SK-N-MC (cell line): Measurements from ENCODE around the gene THYN1.

ENCODE experiments used
- DNase-seq: peaks from one replicate; pipeline ENCODE4 v3.0.0-alpha.2; 2011; ENCODE audit warnings: low read depth, low spot score
- H3K27ac ChIP-seq: fragments of 200-600 bp; sonication (generic); 2 replicates; pipeline ENCODE4 v1.5.1; 2016; ENCODE audit warnings: mixed run types
- H3K36me3 ChIP-seq: fragments of 200-600 bp; sonication (generic); 2 replicates; pipeline ENCODE4 v1.6.1; 2017; ENCODE audit warnings: antibody characterized with exemption, low read length, mixed read lengths; ENCODE audit not compliant: insufficient read depth
- H3K4me3 ChIP-seq: fragments of 200-600 bp; sonication (generic); 2 replicates; pipeline ENCODE4 v1.5.1; 2016
- H3K9ac ChIP-seq: fragments of 200-600 bp; sonication (generic); 2 replicates; pipeline ENCODE4 v1.8.0; 2017; ENCODE audit warnings: mixed run types, mixed read lengths; ENCODE audit not compliant: insufficient read length
- H3K9me3 ChIP-seq: fragments of 200-600 bp; sonication (generic); 2 replicates; pipeline ENCODE4 v1.6.1; 2017; ENCODE audit warnings: low read depth, mild to moderate bottlenecking, antibody characterized with exemption, low read length, moderate library complexity, mixed read lengths
- EZH2 ChIP-seq: fragments of 200-600 bp; sonication (generic); IDR thresholded peaks from one replicate; pipeline ENCODE4 v1.6.1; 2017; ENCODE audit warnings: antibody characterized with exemption
- FOXP2 ChIP-seq: optimal IDR thresholded peaks from 2 replicates; pipeline ENCODE3; 2011; ENCODE audit warnings: mild to moderate bottlenecking, moderate library complexity; ENCODE audit not compliant: insufficient read depth; ENCODE audit errors: extremely low read length, control extremely low read depth
- POLR2AphosphoS5 ChIP-seq: IDR thresholded peaks from 2 replicates; pipeline ENCODE4 v1.6.1; 2012; ENCODE audit warnings: mild to moderate bottlenecking, low read depth, low read length, borderline replicate concordance

The THYN1 gene

DNA sequence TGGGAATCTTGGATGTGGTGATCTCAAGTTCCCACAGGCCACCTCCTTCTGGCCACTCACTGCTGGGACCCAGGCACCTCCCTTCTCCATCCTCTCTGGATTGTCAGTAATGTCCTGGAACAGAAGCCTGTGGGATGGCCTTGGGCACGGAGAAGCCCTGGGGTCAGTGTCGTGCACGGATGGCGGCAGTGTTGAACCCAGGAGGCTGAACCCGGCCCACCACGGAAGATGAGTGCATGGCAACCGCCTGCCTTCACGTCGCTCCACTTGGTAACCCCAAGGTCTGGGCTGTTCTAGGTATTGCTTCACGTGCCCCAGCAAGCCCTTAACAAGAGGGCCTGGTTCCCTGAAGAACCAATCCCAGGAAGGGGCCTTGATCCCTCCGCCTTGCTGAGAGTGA, 7.1 kb downstream of the THYN1 start:
- H3K9ac ChIP-seq = no peak overlapping the region
- no peak for TF ChIP-seq POLR2AphosphoS5
- no peak for TF ChIP-seq FOXP2
- TF ChIP-seq EZH2 = no peak
- H3K27ac ChIP-seq = no peak overlapping the region
- no peak for DNase-seq
- H3K4me3 ChIP-seq = no peak overlapping the region
- no peaks in the 10 kb centered on the region for H3K9me3 ChIP-seq
- H3K36me3 ChIP-seq = peaks cover 59% of the 10 kb centered on the region; the same call in 1 of the 2 replicates

DNA sequence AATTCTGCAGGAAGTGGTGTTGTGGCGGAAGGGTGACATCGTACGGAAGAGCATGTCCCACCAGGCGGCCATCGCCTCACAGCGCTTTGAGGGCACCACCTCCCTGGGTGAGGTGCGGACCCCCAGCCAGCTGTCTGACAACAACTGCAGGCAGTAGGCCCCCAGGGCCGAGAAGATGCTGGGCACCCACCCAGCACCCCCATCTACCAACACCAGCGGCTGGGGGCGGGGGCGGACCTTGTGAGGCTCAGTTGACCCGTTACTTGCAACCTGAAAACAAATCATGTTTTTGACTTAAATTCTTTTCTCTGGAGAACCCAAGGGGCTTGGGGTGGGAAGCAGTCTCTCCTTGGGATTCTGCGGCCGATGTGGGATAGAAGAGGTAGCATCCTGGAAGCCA, 7.7 kb downstream of the THYN1 start:
- TF ChIP-seq FOXP2 (no peak), POLR2AphosphoS5 (no peak), EZH2 (no peak)
- peaks cover 59% of the 10 kb centered on the region; the same call in 1 of the 2 replicates for H3K36me3 ChIP-seq
- DNase-seq = no peak

DNA sequence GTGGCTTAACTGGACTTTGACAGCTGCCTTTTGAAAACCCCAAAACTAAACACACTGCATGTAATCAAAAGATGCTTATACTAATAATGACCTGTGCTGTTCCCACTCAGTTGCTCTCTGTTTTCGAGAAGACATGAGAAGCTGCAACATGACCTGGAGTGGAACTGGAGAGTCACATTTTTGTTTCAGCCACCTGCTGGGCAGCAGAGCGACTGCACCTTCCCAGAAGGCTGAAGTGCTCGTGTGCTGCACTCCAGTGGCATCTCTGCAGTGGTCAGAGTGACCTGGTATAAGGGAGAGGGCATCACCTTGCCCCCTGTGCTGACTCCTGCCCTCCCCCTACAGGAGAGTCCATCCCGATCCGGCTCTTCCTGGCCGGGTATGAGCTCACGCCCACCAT, 8.6 kb downstream of the THYN1 start:
- H3K9ac ChIP-seq = no peak overlapping the region
- TF ChIP-seq FOXP2 = no peak
- no peak for TF ChIP-seq POLR2AphosphoS5
- TF ChIP-seq EZH2 = no peak
- H3K9me3 ChIP-seq = no peaks in the 10 kb centered on the region
- H3K36me3 ChIP-seq = peaks cover 60% of the 10 kb centered on the region; the same call in 1 of the 2 replicates
- H3K27ac ChIP-seq = no peak overlapping the region
- DNase-seq = no peak
- H3K4me3 ChIP-seq = no peak overlapping the region

More for the DNA sequence above, 7.7 kb downstream of the THYN1 start:
- no peak overlapping the region for H3K9ac ChIP-seq
- H3K4me3 ChIP-seq = no peak overlapping the region
- H3K27ac ChIP-seq = no peak overlapping the region
- no peaks in the 10 kb centered on the region for H3K9me3 ChIP-seq

DNA sequence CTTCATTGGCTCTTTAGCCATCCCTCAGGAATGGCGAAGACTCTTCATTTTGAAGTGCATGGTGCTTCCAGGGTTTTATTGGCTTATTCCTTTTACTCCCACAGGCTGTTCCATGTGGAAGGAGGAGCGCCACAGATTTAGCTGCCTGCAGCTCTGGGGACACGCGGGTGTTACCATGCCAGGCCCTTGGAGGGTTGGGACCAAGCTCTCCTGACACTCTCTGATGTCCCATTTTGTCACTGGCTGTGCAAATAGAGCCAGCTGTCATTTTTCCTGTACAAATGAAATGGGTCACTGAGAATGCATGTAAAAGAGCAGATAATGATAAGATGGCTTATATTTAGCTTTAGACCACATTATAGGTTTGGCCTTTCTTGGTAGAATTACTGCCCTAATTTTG, 9.2 kb downstream of the THYN1 start:
- Histone ChIP-seq H3K4me3 (no peak overlapping the region), H3K9ac (no peak overlapping the region), H3K27ac (no peak overlapping the region), H3K9me3 (no peaks in the 10 kb centered on the region), H3K36me3 (peaks cover 64% of the 10 kb centered on the region; the same call in 1 of the 2 replicates)
- no peak for DNase-seq
- no peak for TF ChIP-seq EZH2
- TF ChIP-seq POLR2AphosphoS5 = no peak
- TF ChIP-seq FOXP2 = no peak

DNA sequence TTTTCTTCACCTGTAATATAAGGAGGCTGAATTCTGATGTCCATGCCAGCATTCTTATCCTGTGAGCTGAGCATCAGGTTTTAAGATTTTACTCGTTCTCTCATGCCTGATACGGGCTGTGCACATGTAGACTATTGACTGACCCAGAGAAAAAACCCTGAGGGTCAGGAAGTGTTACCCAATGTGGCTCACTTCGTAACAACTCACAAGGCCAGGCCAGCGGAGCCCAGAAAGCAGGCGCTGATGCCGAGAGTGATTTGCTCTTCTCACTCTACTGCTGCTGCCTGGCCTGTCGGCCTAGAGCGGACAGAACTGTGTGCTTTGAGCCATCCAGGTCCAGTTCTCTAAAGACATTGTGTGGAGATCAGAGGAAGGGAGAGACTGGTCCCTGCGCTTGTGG, 10.8 kb downstream of the THYN1 start:
- Histone ChIP-seq H3K9me3 (no peaks in the 10 kb centered on the region), H3K4me3 (no peak overlapping the region), H3K27ac (no peak overlapping the region), H3K9ac (no peak overlapping the region), H3K36me3 (peaks cover 49% of the 10 kb centered on the region; the same call in 1 of the 2 replicates)
- TF ChIP-seq POLR2AphosphoS5 (no peak), FOXP2 (no peak), EZH2 (no peak)
- DNase-seq = no peak

DNA sequence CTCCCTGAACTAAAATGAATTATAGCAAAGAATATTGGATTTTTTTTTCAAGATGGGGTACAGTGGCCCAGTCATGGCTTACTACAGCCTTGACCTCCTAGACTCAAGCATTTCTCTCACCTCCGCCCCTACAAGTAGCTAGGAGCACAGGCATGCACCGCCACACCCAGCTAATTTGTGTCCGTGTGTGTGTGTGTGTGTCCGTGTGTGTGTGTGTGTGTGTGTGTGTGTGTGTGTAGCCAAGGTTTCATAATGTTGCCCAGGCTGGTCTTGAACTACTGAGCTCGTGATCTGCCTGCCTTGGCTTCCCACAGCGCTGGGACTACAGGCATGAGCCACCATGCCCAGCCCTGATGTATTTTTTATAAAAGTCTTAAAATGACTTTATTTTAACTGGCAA, 12.6 kb downstream of the THYN1 start:
- H3K36me3 ChIP-seq = peaks cover 43% of the 10 kb centered on the region; the same call in 1 of the 2 replicates
- no peak overlapping the region for H3K4me3 ChIP-seq

DNA sequence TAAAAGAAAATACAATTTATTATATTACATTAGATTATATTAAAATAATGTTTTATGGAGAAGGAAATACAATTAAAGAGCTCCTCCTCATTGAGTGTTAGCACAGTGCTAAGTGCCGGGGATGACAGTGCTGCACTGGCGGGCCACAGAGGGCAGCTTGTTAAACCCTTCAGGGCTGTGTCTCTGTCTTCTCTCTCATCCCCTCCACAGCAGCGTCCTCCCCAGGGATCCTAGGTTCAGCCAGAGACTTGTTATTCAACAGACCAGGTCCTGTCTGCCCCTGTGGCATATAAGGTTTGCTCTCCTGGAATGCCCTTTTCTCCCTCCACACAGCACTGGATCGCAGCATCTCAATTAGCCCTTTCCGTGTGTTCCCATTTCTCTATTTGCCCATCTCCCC, 14.2 kb downstream of the THYN1 start:
- Histone ChIP-seq H3K27ac (no peak overlapping the region), H3K36me3 (peaks cover 26% of the 10 kb centered on the region; the same call in 1 of the 2 replicates), H3K9ac (no peak overlapping the region), H3K4me3 (no peak overlapping the region), H3K9me3 (no peaks in the 10 kb centered on the region)
- no peak for DNase-seq
- TF ChIP-seq POLR2AphosphoS5 = no peak
- no peak for TF ChIP-seq EZH2
- no peak for TF ChIP-seq FOXP2

More for the DNA sequence above, 12.6 kb downstream of the THYN1 start:
- Histone ChIP-seq H3K9me3 (no peaks in the 10 kb centered on the region), H3K27ac (no peak overlapping the region), H3K9ac (no peak overlapping the region)
- TF ChIP-seq POLR2AphosphoS5 (no peak), FOXP2 (no peak), EZH2 (no peak)
- no peak for DNase-seq

DNA sequence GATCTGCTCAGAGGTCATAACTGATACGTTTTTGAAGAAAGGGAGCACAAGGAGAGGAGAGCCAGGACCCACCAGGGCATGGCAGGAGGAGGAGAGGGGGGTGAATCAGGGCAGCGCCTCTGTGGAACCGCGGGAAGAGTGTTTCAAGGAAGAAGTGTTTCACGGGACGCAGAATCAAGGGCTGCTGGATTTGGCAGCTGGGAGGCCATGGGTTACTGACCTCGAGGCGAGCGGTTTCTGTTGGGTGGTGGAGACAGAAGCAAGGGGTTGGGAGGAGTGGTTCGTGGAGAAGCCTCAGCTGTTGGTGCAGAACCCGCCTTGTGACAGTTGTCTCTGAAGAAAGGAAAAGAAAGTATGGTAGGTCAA, 15.6 kb downstream of the THYN1 start:
- Histone ChIP-seq H3K36me3 (peaks cover 17% of the 10 kb centered on the region; the same call in 1 of the 2 replicates), H3K9me3 (no peaks in the 10 kb centered on the region), H3K27ac (no peak overlapping the region), H3K4me3 (no peak overlapping the region), H3K9ac (no peak overlapping the region)
- TF ChIP-seq EZH2 (no peak), POLR2AphosphoS5 (no peak), FOXP2 (no peak)
- DNase-seq = no peak
